HT-29 (cell line): Measurements from ENCODE around the gene RHOB. TPM values are rescaled to one million over a fixed set of nuclear protein-coding genes. Genes with fewer than 3 reads are reported as not detected.

Experiments used
- DNase-seq: peaks from one replicate; pipeline ENCODE4 v3.0.0-alpha.2; 2015; ENCODE audit warnings: low spot score
- total RNA-seq: library from RNA; depleted of rRNA; stranded (reverse); fragments of >200 nt; shearing (Covaris generic); gene quantifications from 2 replicates; pipeline ENCODE4 v1.2.3, GENCODE V29; 2014

RHOB gene
- total RNA-seq, 1 experiment from 2014 or later: 712 TPM

DNA sequence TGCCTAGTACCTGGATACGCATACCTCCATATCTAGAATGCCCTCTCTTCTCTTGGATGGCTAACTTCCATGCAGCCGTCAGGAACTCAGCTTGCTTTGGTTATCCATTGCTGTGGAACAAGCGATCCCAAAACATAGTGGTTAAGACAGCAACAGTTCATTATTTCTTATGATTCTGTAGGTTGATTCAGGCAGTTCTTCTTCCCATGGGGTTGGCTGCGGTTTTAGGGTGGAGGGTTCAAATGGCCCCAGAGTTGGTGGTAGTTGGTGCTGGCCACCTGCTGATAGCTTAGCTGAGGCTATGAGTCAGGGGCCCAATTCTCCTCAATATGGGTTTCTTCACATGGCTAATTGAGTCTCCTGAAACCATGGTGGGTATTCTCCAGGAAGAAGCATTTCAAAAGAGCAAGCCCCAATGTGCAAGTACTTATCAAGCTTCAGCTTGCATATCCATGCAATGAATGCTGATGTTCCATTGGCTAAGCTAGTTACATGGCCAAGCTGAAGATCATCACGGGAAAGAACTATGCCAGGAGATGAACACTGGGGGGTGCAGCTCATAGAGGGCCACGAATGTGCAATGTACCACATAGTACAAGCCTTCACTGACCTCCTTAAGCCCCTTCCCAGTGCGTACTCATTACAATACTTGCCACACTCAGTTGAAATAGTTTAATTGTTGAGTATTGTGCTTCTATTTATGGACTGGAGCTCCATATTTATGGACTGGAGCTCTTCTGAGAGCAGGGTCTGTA lies 10.0 kb upstream of the RHOB start:
- DNase-seq: no peak

DNA sequence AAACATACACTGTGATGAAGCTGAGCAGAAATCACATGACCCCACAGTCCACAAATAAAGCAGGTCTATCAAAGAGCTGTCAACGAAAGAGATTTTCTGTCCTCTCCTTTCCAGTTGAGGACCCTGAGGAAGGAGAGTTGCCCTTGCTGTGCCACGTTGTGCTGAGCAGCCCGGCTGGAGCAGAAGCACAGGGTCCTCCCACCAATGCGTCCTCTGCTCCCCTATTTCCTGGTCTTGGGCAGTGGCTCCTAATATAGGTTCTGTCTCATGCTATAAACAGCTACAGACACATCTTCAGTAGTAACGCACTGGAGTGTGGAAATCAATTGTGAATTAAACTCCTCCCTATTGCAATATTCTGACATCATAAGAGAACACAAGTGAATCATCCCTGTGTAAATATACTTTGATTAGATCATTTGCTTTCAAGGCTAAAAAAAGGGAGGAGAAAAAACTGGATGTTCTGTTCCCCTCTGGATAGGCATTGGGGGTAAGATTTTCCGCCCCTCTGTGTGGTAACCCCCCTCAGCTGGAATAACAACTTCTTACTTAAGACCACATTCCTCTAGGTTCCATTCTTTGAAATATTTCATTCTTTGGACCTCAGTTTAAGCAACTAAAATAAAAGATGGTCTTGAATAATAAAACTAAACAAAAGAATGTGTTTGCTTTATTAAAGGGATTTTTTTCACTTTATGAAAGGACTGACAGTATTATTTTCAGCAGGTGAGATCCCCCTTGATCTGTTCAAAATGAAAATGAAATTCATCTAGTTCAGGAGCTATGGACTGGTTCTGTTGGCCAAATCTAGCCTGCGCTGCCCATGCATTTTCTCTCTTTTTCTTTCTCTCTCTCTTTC lies 8.3 kb upstream of the RHOB start:
- DNase-seq: peak; percentile 64

DNA sequence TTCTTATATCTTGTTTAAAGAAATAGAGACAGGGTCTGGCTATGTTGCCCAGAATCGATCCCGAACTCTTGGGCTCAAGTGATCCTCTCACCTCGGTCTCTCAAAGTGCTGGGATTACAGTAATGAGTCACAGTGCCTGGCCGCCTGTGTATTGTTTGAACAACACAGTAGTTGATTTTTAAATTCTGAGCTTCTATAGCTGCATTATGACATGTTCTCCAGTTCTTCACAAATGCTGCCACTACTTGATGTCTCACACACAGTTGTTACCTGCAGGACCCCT lies 7.7 kb upstream of the RHOB start:
- peak; percentile 57 for DNase-seq

DNA sequence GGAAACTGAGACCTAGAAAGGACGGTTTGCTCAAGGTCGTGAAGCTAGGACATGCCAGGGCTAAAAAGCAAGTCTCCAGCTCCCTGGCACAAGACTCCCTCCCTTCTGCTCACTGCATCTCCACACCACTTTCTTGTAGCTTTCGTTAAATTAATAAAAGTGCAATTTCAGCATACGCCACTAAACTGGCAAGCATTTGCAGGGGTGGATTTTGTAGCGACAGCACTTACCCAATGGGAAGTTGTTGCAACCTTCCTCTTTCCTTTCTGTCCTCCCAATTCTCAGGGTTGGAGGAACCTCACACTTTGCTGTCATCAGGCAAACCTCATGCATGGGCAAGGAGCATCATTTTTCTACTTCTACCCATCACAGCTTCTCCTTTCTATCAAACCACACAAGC lies 7.4 kb upstream of the RHOB start:
- no peak for DNase-seq

DNA sequence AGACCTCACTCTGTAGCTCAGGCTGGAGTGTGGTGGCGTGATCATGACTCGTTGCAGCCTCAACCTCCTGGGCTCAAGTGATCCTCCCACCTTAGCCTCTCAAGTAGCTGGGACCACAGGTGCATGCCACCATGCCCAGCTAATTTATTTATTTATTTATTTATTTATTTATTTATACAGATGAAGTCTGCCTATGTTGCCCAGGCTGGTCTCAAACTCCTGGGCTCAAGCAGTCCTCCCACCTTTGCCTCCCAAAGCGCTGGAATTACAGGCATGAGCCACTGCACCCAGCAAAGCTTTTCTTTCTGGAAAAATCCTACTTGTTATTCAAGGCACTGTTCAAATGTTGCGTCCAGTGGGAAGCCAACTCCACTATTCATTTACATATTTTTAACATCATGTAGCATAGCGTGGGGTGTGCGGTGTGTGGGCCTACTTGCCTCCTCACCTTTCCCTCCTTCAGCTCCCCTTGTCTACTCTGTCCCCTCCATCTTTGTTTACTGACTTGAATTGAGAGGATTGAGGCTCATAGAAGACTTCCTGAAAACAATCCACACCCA lies 6.8 kb upstream of the RHOB start:
- DNase-seq: no peak

DNA sequence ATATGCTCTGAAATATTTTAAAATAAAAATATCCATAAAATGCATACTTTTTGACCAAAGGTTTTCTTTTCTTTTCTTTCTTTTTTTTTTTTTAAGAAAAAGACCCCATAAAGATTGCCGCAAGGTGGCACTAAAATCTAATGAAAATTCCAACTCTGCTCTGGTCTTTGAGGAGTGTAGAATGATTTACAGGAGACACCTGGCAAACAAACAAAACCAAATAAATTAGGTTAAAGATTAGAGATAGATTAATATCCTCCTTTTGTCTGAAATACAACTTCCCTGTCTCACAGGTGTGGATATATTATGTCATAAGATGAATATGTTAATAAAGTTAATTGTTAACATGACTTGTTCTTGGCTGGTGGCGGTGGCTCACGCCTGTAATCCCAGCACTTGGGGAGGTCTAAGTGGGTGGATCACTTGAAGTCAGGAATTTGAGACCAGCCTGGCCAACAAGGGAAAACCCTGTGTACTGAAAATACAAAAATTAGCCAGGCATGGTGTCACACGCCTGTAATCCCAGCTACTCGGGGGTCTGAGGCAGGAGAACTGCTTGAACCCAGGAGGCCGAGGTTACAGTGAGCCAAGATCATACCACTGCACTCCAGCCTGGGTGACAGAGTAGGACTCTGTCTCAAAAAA lies 3.5 kb upstream of the RHOB start:
- peak; percentile 80 for DNase-seq

DNA sequence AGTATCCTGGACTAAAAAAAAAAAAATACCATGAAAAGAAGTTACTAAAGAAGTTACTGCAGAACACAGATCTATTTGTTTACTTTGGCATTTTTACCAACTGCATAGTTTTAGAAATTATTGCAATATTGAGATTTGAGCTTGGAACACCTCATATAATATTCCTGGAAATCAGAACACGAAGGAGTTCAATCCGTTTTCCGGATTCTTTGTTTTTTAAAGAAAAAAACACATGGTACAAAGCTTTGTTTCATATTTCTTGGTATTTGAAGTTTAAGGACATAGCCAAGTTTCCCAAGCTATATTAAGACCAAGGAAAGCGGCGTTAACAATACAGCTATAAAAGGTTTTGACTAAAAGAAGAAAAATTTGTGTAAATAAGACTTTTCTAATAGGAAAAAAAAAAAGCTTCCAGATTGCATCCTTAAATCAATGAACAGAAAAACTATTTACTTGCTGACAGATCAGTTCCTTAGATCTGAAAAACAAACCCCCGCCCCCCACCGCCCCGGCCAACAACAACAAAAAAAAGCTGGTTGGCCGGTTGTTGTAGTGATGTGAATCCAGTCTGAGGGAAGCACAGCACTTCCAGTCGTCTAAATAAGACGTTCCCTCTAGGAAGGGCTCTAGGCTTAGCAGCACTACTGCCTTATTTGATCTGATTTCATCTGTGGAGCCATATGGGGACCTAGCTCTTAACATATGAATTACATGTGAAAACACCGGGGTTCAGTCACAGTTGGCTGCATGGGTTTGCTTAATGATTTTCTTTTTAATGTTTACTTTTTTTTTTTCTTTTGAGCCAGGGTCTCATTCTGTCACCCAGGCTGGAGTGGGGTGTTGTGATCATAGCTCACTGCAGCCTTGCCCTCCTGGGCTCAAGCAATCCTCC lies 2.5 kb upstream of the RHOB start:
- DNase-seq: peak; percentile 22

DNA sequence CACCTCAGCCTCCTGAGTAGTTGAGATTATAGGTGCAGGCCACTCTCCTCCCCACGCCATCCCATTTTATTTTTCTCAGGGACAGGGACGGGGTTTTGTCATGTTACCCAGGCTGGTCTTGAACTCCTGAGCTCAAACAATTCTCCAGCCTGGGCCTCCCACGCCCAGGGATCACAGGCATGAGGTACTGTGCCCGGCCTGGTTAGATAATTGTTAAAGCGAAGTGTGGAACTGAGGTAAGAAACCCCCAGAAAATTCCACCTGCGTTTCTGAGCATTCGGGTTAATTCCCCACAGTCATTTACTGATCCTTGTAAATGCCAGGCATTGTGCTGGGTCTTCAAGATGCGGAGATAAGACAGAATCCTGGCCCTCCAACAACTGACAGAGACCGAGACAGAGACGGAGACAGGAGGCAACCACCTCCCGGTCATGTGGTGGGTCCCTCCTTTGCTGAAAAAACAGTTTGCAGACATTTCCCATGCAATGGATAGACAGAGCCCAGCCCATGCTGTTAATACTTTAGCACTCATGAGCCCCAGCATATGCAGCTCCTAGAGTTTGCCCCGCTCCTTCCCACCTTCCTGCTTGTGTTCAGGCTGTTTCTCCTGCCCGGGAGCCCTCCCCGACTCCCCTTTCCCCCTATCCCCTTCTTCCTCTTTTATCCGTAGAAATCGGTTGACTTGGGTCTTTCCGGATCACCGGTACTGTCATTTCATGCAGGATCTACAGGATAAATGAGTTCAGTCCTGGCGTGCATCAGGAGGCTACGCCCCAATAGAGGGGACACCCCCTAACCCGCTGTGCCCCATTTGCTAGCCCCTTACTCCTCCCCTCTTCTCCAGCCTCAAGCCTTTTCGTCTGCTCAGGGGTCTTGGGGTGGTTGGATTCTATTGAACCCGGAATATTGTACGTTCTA lies 1.6 kb upstream of the RHOB start:
- no peak for DNase-seq

DNA sequence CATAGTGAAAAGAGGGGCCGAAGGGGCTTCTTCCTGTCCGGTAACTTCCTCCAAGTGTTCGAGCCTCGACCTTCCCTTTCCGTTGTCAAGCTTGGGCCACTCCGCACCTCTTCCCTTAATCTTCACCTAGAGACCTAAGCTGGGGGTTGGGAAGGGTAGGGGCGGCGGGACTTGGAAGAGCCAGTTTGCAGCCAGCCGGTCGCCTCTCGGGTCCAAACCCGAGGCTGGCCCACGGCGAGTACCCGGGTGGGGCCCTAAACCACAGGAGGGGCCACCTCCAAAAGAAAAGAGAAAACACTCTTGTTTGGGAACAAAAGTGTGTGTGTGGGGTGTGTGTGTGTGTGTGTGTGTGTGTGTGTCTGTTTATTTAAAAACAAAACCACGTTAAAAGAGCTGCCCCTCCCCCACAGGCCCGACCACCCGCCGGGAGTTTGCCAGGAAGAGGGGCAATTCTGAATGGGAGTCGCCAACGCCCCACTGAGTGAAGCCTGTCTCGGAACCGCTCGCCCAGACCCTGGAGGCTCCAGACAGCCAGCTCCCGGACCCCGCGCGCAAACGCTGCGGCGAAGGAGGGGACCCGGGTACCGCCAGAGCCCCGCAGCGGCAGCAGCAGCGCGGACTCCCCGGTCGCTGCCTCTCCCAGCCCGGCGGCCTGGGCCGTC lies 488 bp upstream of the RHOB start:
- DNase-seq: no peak

DNA sequence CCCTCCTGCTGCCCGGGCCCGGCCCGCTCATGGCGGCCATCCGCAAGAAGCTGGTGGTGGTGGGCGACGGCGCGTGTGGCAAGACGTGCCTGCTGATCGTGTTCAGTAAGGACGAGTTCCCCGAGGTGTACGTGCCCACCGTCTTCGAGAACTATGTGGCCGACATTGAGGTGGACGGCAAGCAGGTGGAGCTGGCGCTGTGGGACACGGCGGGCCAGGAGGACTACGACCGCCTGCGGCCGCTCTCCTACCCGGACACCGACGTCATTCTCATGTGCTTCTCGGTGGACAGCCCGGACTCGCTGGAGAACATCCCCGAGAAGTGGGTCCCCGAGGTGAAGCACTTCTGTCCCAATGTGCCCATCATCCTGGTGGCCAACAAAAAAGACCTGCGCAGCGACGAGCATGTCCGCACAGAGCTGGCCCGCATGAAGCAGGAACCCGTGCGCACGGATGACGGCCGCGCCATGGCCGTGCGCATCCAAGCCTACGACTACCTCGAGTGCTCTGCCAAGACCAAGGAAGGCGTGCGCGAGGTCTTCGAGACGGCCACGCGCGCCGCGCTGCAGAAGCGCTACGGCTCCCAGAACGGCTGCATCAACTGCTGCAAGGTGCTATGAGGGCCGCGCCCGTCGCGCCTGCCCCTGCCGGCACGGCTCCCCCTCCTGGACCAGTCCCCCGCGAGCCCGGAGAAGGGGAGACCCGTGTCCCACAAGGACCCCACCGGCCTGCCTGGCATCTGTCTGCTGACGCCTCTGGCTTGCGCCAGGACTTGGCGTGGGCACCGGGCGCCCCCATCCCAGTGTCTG lies 767 bp downstream of the RHOB start:
- peak; percentile 63 for DNase-seq

DNA sequence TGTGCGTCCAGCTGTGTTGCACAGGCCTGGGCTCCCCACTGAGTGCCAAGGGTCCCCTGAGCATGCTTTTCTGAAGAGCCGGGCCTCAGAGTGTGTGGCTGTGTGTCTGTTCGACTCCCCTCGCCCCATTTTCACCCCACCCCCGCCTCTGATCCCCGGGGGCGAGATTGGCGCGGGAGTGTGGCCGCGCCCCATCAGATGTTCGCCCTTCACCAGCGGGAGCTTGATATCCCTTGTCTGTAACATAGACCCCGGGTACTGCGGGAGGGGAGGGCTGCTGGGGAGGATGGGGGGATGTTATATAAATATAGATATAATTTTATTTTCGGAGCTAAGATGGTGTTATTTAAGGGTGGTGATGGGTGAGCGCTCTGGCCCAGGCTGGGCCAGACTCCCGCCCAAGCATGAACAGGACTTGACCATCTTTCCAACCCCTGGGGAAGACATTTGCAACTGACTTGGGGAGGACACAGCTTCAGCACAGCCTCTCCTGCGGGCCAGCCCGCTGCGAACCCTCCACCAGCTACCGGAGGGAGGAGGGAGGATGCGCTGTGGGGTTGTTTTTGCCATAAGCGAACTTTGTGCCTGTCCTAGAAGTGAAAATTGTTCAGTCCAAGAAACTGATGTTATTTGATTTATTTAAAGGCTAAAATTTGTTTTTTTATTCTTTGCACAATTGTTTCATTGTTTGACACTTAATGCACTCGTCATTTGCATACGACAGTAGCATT lies 1.5 kb downstream of the RHOB start:
- DNase-seq: peak; percentile 23

DNA sequence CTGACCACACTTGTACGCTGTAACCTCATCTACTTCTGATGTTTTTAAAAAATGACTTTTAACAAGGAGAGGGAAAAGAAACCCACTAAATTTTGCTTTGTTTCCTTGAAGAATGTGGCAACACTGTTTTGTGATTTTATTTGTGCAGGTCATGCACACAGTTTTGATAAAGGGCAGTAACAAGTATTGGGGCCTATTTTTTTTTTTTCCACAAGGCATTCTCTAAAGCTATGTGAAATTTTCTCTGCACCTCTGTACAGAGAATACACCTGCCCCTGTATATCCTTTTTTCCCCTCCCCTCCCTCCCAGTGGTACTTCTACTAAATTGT lies 2.1 kb downstream of the RHOB start:
- peak; percentile 15 for DNase-seq

DNA sequence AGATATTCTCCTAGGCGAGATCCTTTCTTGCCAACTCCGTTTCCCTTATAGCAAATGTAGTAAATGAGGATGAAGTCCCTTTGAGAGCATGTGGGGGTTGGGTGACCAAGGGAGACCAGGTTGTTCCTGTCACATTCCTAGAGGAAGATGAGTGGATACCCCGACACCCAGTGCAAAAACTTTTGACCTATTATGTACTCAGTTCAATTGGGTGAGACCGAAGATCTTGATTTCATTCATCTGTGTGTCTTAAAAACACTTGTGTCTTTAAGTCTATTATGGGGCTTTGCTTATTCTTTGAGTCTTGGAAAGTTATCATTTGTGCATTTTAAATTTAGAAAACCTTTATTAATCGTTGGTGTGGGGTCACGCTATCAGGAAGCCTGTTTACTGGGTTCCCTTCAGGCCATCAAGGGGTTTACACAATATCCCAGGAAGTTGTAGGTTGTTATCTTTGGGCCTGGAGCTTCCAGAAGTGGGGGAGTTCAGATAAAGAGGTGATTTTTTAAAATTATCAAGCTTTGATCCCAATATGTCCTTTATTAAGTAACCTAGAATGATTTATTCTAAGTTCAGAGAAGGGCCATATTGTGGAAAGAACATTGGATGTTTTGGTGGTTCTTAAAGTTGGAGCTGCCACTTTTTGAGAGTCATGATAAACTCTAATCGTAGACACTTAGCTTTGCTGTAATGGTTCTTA lies 2.8 kb downstream of the RHOB start:
- DNase-seq: peak; percentile 49

DNA sequence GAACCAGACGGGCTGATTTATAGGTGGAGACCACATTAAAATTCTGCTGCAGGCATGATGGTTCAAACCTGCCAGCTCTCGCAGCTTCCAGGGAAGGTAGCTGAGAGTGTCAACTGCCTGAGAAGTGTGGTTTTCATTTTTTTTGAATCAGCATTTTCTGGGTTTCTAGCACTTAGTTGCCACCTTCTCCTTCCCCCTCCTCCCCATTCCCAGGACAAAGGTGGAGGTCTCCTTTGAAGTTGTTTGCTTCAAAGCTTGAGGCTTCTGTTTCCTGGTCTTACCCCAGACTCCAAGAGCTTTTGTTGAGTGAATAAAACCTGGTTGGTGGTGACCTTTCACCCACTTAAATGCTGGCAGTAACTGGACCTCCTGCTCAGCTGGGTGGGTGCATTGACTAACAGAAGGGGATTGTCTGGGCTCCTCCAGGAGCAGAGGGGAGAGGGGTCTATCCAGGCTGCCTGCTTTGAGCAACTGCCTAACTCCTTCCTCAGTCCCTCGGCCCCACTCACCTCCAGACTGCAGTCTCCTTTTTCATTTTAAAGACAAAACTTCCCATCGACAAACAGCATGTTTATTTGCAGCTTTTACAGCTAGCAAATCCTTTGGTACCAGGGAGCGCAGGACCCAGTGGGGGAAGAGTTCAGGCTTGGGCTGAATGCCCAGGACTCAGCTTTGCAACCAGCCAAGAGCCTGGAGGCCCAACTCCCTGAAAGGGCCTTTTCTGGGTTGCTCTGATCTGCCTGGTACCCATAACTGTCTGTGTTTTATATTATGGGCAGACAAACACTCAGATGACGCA lies 3.5 kb downstream of the RHOB start:
- peak; percentile 77 for DNase-seq

DNA sequence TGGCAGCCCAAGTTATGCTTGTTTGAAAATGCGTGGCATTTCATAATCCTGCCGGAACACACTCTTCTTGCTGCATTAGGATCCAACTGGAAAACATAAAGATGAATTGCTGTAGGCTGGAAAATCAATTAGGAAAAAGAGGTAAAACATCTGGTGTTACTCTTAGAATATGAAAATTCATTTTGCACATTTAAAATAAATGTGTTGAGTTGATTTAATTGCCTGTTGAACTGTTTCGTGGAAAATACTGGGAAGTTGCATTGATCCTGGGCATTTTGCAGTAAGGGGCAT lies 4.1 kb downstream of the RHOB start:
- peak; percentile 21 for DNase-seq

DNA sequence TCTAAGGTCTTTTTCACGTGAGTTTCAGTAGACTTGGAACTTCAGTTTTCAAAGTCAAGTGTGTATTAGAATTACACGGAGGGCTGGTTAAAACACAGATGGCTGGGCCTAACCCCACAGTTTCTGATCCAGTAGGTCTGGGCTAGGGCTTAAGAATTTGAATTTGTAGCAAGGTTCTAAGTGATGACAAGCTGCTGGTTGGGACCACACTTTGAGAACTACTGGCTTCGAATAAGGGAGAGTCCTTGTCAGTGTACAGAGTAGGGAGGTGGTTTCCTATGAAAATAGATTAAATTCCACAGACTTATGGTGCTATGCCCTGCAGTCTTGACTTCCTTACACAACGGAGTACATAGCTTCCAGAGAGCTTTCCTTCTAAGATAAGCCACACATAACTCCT lies 4.5 kb downstream of the RHOB start:
- no peak for DNase-seq
